ENCODE measurements around the gene MRPS27.

DNA sequence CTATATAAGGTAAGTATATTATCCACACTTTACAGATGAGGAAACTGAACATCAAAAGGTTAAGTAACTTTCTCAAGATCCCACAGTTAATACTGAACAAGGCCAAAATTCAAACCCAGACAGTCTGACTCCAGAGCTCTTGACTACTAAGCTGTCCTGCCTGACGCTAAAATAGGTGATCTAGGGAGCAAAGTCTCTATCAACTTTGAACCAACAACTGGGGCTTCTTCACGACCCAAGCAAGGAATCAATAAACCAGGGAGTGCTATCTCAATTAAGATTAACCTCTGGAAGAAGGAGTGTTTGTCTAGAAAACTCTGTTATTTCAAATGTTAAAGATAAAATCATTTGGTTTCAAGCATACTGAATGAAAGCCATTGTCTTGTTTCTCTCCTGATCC is 64.4 kb downstream of the MRPS27 start:
- TF ChIP-seq REST (IDR thresholded peaks at IDR 0.05) (no peak), CTCF (IDR thresholded peaks at IDR 0.05) (no peak)
- TF ChIP-seq, protein P1, sequence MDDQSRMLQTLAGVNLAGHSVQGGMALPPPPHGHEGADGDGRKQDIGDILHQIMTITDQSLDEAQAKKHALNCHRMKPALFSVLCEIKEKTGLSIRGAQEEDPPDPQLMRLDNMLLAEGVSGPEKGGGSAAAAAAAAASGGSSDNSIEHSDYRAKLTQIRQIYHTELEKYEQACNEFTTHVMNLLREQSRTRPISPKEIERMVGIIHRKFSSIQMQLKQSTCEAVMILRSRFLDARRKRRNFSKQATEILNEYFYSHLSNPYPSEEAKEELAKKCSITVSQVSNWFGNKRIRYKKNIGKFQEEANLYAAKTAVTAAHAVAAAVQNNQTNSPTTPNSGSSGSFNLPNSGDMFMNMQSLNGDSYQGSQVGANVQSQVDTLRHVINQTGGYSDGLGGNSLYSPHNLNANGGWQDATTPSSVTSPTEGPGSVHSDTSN (IDR thresholded peaks at IDR 0.05) = no peak
